Adrenal gland (tissue), 12 donors: ENCODE results near the gene CARS1. TPM values are rescaled to one million over a fixed set of nuclear protein-coding genes. Genes with fewer than 3 reads are reported as not detected.
"Not testable (repeated sequence)": the region's sequence is repeated elsewhere in the genome, so short reads cannot be mapped to it uniquely, and the experiment has no call there.

Experiments used
- DNase-seq, 7 donors: peaks; one replicate each; pipeline ENCODE4 v3.0.0-alpha.2; 2019 to 2020
- H3K27ac ChIP-seq, 5 donors: fragments of 200-600 bp; sonication (generic) in 4 of 5; 1 replicate in 3 of 5; 2 replicates in 2 of 5; pipeline versions ENCODE4 v1.5.1 to v1.8.0; 2016 to 2020; ENCODE audit warnings: mild to moderate bottlenecking in 1 of 5
- H3K27me3 ChIP-seq: fragments of 200-600 bp; 2 replicates; pipeline ENCODE4 v1.8.0; 2021
- H3K36me3 ChIP-seq, 2 donors: fragments of 200-600 bp; replicated peaks in 1 of 2; 1 replicate in 1 of 2; 2 replicates in 1 of 2; pipeline versions ENCODE4 v1.5.1 to v1.8.0; 2018 to 2022
- H3K4me1 ChIP-seq, 2 donors: fragments of 200-600 bp; replicated peaks in 1 of 2; 1 replicate in 1 of 2; 2 replicates in 1 of 2; pipeline versions ENCODE4 v1.5.1 to v1.8.0; 2018 to 2021
- H3K4me3 ChIP-seq, 4 donors: fragments of 200-600 bp; sonication (generic) in 3 of 4; one replicate each; pipeline ENCODE4 v1.5.1; 2016 to 2018
- H3K9me3 ChIP-seq, 3 donors: fragments of 200-600 bp; sonication (generic) in 1 of 3; replicated peaks in 1 of 3; 1 replicate in 2 of 3; 2 replicates in 1 of 3; pipeline versions ENCODE4 v1.5.1 to v1.8.0; 2016 to 2021
- CTCF ChIP-seq, 6 experiments: fragments of 450-650 bp in 4 of 6; fragments of 200-600 bp in 2 of 6; sonication (generic) in 1 of 6; IDR thresholded peaks; 1 replicate in 5 of 6; 2 replicates in 1 of 6; pipeline versions ENCODE4 v1.5.1 to v1.8.0; 2016 to 2021; ENCODE audit warnings: antibody characterized with exemption in 6 of 6, mild to moderate bottlenecking in 2 of 6, moderate library complexity in 1 of 6
- POLR2A ChIP-seq, 2 donors: fragments of 450-650 bp; IDR thresholded peaks; one replicate each; pipeline ENCODE4 v1.6.1; 2017; ENCODE audit warnings: antibody characterized with exemption in 2 of 2, mild to moderate bottlenecking in 2 of 2, moderate library complexity in 1 of 2
- WGBS, 4 donors: extraction: QIAGEN DNeasy Blood & Tissue Kit in 2 of 4; methylation state at CpG; one replicate each; pipeline versions ENCODE4 v1.1.5 to v1.1.7; 2013 to 2017; 5-methylcytosine and 5-hydroxymethylcytosine counted together
- intact Hi-C, 2 donors: fragments of 100-400 bp; cut with DNase I; formaldehyde crosslinking; loops; one replicate each; pipeline versions ENCODE4 v1.14.1 to v1.15.0; 2022 to 2023
- polyA plus RNA-seq, 3 donors: library from polyadenylated mRNA; stranded (reverse); fragments of 200-250 nt in 2 of 3; fragments of 350-450 nt in 1 of 3; fragmentation: Illumina TruSeq in 1 of 3; extraction: RNeasy Lipid Tissue Mini Kit (QIAGEN cat#74804) in 1 of 3; gene quantifications; one replicate each; pipeline ENCODE4 v1.2.3, GENCODE V29; 2013 to 2014
- total RNA-seq, 9 donors: library from RNA; depleted of rRNA in 4 of 9; stranded (reverse); fragments of >200 nt in 4 of 9; fragments of 120-200 nt in 1 of 9; fragmentation: NEBNext Ultra II Directional in 1 of 9; extraction: Animal tissue kit (Norgen Biotek cat#: 25700) in 1 of 9; gene quantifications; one replicate each; pipeline versions ENCODE4 v1.1.0 to v1.2.4, GENCODE V29; 2013 to 2023
- donor health status: healthy with polysubstance abuse.
- donor health status: Bipolar disorder and iron deficiency.
- donor health status: DM: yes; HTN: yes; CAD: no.
- donor health status: DM: no; HTN: no; CAD: no.
- donor health status: DM: no; HTN: no; CAD: no.
- donor health status: DM: yes; HTN: yes; CAD: no.

The CARS1 gene
- total and polyA plus RNA-seq, 12 donors = 17.2 to 46.7 (median 31.5) TPM

DNA sequence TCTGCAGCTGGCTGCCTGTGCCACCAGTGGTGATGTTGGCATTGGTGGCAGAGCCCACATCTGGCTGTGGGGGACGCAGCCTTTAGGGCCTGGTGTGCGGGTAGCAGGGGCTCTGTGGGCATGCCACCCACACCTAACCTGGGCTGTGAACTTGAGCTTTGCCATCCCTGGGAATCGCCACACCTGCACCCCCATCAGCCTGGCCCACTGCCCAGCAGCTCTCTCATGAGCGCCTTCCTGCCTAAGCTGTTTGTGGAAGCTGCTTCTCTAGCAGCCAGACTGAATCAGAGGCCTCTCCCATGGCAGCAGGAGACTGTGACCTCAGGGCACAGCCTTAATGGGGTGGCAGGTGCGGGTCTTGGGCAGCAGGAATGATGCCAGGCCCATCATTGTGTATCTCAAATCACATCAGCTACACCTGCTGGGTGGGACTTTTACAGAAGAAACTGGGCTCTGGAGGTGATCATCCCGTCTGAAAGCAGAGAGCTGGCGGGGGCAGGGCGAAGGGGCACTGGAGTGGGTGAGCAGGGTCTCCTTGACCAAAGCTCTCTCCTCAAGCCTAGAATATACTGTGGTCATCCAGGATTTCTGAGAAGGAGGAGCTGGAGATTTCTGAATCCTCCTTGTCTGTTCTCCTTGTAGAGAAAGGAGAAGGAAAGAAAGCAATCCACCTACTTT, 17.8 kb upstream of the CARS1 start:
- Histone ChIP-seq H3K27me3 (no peaks in the 10 kb centered on the region), H3K36me3 (no peaks in the 10 kb centered on the region), H3K4me3 (no peak overlapping the region), H3K27ac (no peak overlapping the region), H3K9me3 (no peaks in the 10 kb centered on the region), H3K4me1 (no peaks in the 10 kb centered on the region)
- intact Hi-C loops = no loop called here
- DNase-seq = no peak
- TF ChIP-seq POLR2A (IDR thresholded peaks at IDR 0.05) (no peak), CTCF (IDR thresholded peaks at IDR 0.05) (no peak)
- 40 to 78% (median 75%) methylated on average over 1 to 8 of the region's 8 CpGs for WGBS, 4 donors

GRCh38 chr11:3073029-3073435, 15.8 kb upstream of the CARS1 start:
- Histone ChIP-seq H3K27ac (no peak overlapping the region), H3K9me3 (no peaks in the 10 kb centered on the region), H3K4me1 (no peaks in the 10 kb centered on the region), H3K27me3 (no peaks in the 10 kb centered on the region), H3K36me3 (no peaks in the 10 kb centered on the region), H3K4me3 (no peak overlapping the region)
- TF ChIP-seq CTCF (IDR thresholded peaks at IDR 0.05) = no peak
- no peak for TF ChIP-seq POLR2A (IDR thresholded peaks at IDR 0.05)
- intact Hi-C loops = no loop called here
- no peak for DNase-seq
- 72 to 81% (median 74%) methylated on average over 3 of the region's 3 CpGs for WGBS, 4 donors

DNA sequence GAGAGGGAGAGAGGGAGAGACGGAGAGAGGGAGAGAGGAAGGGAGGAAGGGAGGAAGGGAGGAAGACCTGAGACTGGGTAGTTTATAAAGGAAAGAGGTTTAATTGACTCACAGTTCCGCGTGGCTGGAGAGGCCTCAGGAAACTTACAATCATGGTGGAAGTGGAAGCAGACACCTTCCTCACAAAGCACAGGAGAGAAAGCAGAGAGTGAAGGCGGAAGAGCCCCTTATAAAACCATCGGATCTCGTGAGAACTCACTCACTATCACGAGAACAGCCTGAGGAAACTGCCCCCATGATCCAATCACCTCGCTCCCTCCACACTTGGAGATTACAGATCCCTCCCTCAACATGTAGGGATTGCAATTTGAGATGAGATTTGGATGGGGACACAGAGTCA, 12.2 kb upstream of the CARS1 start:
- DNase-seq = no peak
- Histone ChIP-seq H3K9me3 (no peaks in the 10 kb centered on the region), H3K27me3 (no peaks in the 10 kb centered on the region), H3K4me3 (no peak overlapping the region), H3K27ac (no peak overlapping the region), H3K4me1 (no peaks in the 10 kb centered on the region), H3K36me3 (no peaks in the 10 kb centered on the region)
- intact Hi-C loops = no loop called here
- TF ChIP-seq POLR2A (IDR thresholded peaks at IDR 0.05) = no peak
- no peak for TF ChIP-seq CTCF (IDR thresholded peaks at IDR 0.05)
- 78 to 86% (median 83%) methylated on average over 7 to 8 of the region's 8 CpGs for WGBS, 4 donors

DNA sequence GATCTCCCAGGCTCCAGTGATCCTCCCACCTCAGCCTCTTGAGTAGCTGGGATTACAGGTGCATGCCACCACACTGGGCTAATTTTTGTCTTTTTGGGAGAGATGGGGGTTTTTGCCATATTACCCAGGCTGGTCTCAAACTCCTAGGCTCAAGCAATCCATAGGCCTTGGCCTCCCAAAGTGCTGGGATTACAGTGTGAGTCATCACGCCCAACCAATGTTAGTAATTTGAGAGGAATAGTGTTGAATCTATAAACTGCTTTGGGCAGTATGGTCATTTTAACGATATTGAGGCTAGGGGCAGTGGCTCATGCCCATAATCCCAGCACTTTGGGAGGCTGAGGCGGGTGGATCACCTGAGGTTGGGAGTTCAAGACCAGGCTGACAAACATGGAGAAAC, 9.1 kb upstream of the CARS1 start:
- H3K4me3 ChIP-seq, H3K27ac ChIP-seq, DNase-seq, H3K9me3 ChIP-seq, H3K4me1 ChIP-seq, H3K36me3 ChIP-seq, H3K27me3 ChIP-seq, intact Hi-C loops: not testable (repeated sequence)
- 71 to 94% (median 94%) methylated on average over 3 of the region's 3 CpGs for WGBS, 4 donors

DNA sequence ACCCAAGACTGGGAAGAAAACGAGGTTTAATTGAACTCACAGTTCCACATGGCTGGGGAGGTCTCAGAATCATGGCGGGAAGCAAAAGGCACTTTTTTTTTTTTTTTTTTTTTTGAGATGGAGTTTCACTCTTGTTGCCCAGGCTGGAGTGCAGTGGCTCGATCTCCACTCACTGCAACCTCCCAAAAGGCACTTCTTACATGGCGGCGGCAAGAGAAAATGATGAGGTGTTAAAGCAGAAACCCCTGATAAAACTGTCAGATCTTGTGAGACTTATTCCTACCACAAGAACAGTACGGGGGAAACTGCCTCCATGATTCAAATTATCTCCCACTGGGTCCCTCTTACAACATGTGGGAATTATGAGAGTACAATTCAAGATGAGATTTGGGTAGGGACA, 7.5 kb upstream of the CARS1 start:
- H3K4me1 ChIP-seq, H3K36me3 ChIP-seq, H3K9me3 ChIP-seq, H3K4me3 ChIP-seq, DNase-seq, H3K27ac ChIP-seq, intact Hi-C loops, H3K27me3 ChIP-seq: not testable (repeated sequence)
- 79 to 86% (median 85%) methylated on average over 6 of the region's 6 CpGs for WGBS, 4 donors

GRCh38 chr11:3063876-3064275, 6.7 kb upstream of the CARS1 start:
- H3K9me3 ChIP-seq, H3K27ac ChIP-seq, DNase-seq, H3K27me3 ChIP-seq, H3K36me3 ChIP-seq, H3K4me3 ChIP-seq, H3K4me1 ChIP-seq, intact Hi-C loops: not testable (repeated sequence)
- 66 to 78% (median 74%) methylated on average over 8 of the region's 8 CpGs for WGBS, 4 donors

- H3K9me3 ChIP-seq = not testable (repeated sequence)
Observed at GRCh38 chr11:3063432-3063831, 6.2 kb upstream of the CARS1 start.

More at GRCh38 chr11:3063432-3063831, 6.2 kb upstream of the CARS1 start:
- DNase-seq, H3K4me1 ChIP-seq, H3K27me3 ChIP-seq, H3K36me3 ChIP-seq, H3K27ac ChIP-seq, H3K4me3 ChIP-seq, intact Hi-C loops: not testable (repeated sequence)
- 83 to 90% (median 86%) methylated on average over 4 of the region's 4 CpGs for WGBS, 4 donors
